A673 (cell line): Measurements from ENCODE around the gene ODR4. TPM values are rescaled to one million over a fixed set of nuclear protein-coding genes. Genes with fewer than 3 reads are reported as not detected.
"Not testable (repeated sequence)": the region's sequence is repeated elsewhere in the genome, so short reads cannot be mapped to it uniquely, and the experiment has no call there.

Source experiments
- BruUV-seq: library from RNA; stranded (reverse); fragments of 400-500 nt; replicated peaks from 2 replicates; lab custom pipeline; 2021; lab: Mats Ljungman, UMichigan
- CTCF ChIA-PET: fragments of 300-600 bp; sonication (Branson Sonifier 250); formaldehyde crosslinking; loops from one replicate; lab custom pipeline; 2022; ENCODE audit warnings: antibody characterized with exemption; lab: Charles Lee
- POLR2A ChIA-PET: fragments of 300-600 bp; sonication (Branson Sonifier 250); formaldehyde crosslinking; loops from one replicate; lab custom pipeline; 2022; ENCODE audit warnings: antibody characterized with exemption; ENCODE audit not compliant: low non-redundant PET; lab: Charles Lee
- DNase-seq: peaks from one replicate; pipeline ENCODE4 v3.0.0-alpha.2; 2015; ENCODE audit warnings: low spot score
- H3K27ac ChIP-seq: fragments of 200-600 bp; sonication (generic); 2 replicates; pipeline ENCODE4 v1.5.1; 2016; ENCODE audit warnings: mixed run types, low read depth, mild to moderate bottlenecking, mixed read lengths, antibody characterized with exemption, low read length; ENCODE audit not compliant: poor library complexity, severe bottlenecking
- H3K27me3 ChIP-seq: fragments of 200-600 bp; sonication (generic); replicated peaks from 2 replicates; pipeline ENCODE4 v1.6.1; 2017; ENCODE audit warnings: mixed run types, low read depth, mild to moderate bottlenecking, mixed read lengths, antibody characterized with exemption, low read length; ENCODE audit not compliant: insufficient read depth, poor library complexity
- H3K36me3 ChIP-seq: fragments of 200-600 bp; sonication (generic); 2 replicates; pipeline ENCODE4 v1.6.1; 2016; ENCODE audit warnings: mixed run types, mild to moderate bottlenecking, mixed read lengths, antibody characterized with exemption, low read length; ENCODE audit not compliant: insufficient read depth, poor library complexity, severe bottlenecking
- H3K4me1 ChIP-seq: fragments of 200-600 bp; sonication (generic); 2 replicates; pipeline ENCODE4 v1.6.1; 2017; ENCODE audit warnings: mixed run types, mild to moderate bottlenecking, mixed read lengths, antibody characterized with exemption, low read length; ENCODE audit not compliant: insufficient read depth, poor library complexity, severe bottlenecking
- H3K4me3 ChIP-seq: fragments of 200-600 bp; sonication (generic); 2 replicates; pipeline ENCODE4 v1.5.1; 2016; ENCODE audit warnings: low read depth, mixed run types, mild to moderate bottlenecking, mixed read lengths, low read length; ENCODE audit not compliant: poor library complexity, severe bottlenecking
- H3K9me3 ChIP-seq: fragments of 200-600 bp; sonication (generic); 2 replicates; pipeline ENCODE4 v1.6.1; 2016; ENCODE audit warnings: mixed run types, low read depth, mild to moderate bottlenecking, mixed read lengths, antibody characterized with exemption, low read length; ENCODE audit not compliant: poor library complexity, severe bottlenecking
- CTCF ChIP-seq: fragments of 300-800, 200-600 bp; sonication (generic); conservative IDR thresholded peaks from 2 replicates; pipeline ENCODE4 v1.5.1; 2017; ENCODE audit warnings: low read depth, mild to moderate bottlenecking, antibody characterized with exemption, low read length, moderate library complexity, mixed read lengths
- EZH2 ChIP-seq: fragments of 200-600 bp; sonication (generic); IDR thresholded peaks from 2 replicates; pipeline ENCODE4 v1.6.1; 2017; ENCODE audit warnings: borderline replicate concordance, low read depth, mild to moderate bottlenecking, mixed read lengths, antibody characterized with exemption, low read length; ENCODE audit not compliant: poor library complexity, severe bottlenecking
- intact Hi-C: fragments of 100-400 bp; cut with micrococcal nuclease; formaldehyde crosslinking; loops from one replicate; pipeline ENCODE4 v1.10.0; 2022; ENCODE audit not compliant: unreplicated experiment
- total RNA-seq: library from RNA; stranded (reverse); gene quantifications from 2 replicates; pipeline ENCODE4 v1.2.3, GENCODE V29; 2021

Gene ODR4
- total RNA-seq, 1 experiment from 2014 or later, result 23.1 TPM

GRCh38 chr1:186463926-186464325, 88.3 kb downstream of the ODR4 start:
- peaks cover 4% of the 10 kb centered on the region for H3K4me1 ChIP-seq
- H3K27ac ChIP-seq, result no peak overlapping the region
- no peaks in the 10 kb centered on the region for H3K27me3 ChIP-seq
- DNase-seq, result no peak
- intact Hi-C loops, result no loop called here
- CTCF ChIA-PET, result no interaction called here
- POLR2A ChIA-PET, result no interaction called here
- H3K36me3 ChIP-seq, result no peaks in the 10 kb centered on the region
- TF ChIP-seq EZH2, result no peak
- TF ChIP-seq CTCF, result no peak
- no peak overlapping the region for H3K4me3 ChIP-seq
- no TSS peak for BruUV-seq
- no peaks in the 10 kb centered on the region for H3K9me3 ChIP-seq

- H3K9me3 ChIP-seq, intact Hi-C loops, DNase-seq, CTCF ChIA-PET, H3K27ac ChIP-seq, H3K36me3 ChIP-seq, H3K4me3 ChIP-seq, H3K4me1 ChIP-seq, H3K27me3 ChIP-seq, BruUV-seq: not testable (repeated sequence)
- POLR2A ChIA-PET, result interaction anchor here (0.6 kb wide), 1 partner anchor 10 kb away, joined by 14 read pairs; no protein-coding TSS in a partner anchor
Measured at GRCh38 chr1:186465491-186465890, 89.9 kb downstream of the ODR4 start.

DNA sequence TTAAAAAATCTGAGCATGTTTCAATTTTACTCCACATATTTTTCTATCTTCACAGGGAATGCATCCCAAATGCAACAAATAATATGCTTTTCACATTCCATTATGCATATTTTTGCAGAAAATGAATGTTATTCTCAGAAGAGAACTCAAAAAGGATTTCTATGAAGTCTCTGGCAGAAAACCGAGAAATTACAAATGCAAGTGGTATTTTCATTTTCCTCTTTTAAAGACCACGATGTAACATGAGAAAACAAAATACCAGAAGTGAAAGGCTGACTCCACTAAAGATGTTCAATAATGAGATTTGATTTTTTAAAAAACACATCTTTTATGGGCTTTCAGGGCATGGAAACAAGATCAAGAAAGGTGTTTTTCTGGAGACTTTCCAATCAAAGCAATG, 90.3 kb downstream of the ODR4 start:
- no peak for DNase-seq
- ChIA-PET CTCF (no interaction called here), POLR2A (no interaction called here)
- intact Hi-C loops, result no loop called here
- no peak for TF ChIP-seq EZH2
- no peak for TF ChIP-seq CTCF
- H3K9me3 ChIP-seq, result no peaks in the 10 kb centered on the region
- no peak overlapping the region for H3K4me3 ChIP-seq
- H3K36me3 ChIP-seq, result no peaks in the 10 kb centered on the region
- no peaks in the 10 kb centered on the region for H3K27me3 ChIP-seq
- no TSS peak for BruUV-seq
- H3K27ac ChIP-seq, result no peak overlapping the region
- H3K4me1 ChIP-seq, result peaks cover 4% of the 10 kb centered on the region

Other genes starting within 250 kb of the ODR4 start
- 0.13 and 0.30 TPM in 2 replicates for gene PRG4, start 79.6 kb upstream of the ODR4 start, total RNA-seq
- gene TPR, start 585 bp upstream of the ODR4 start, total RNA-seq, result 136 and 137 TPM in 2 replicates
- gene PDC, start 85.3 kb downstream of the ODR4 start, total RNA-seq, result not detected in 2 replicates